Measurements from ENCODE around the gene MAPK13.
"Not testable (repeated sequence)": the region's sequence is repeated elsewhere in the genome, so short reads cannot be mapped to it uniquely, and the experiment has no call there.

MAPK13 gene

GRCh38 chr6:36129941-36130666 is at the start of gene MAPK13:
Gene MAPK13, plus strand, starts transcription at chr6:36130513. Its CDS starts 70 bp downstream, at chr6:36130583.
- in situ Hi-C loops (cut with MboI; ENCODE audit: low sequenced_read_pairs) = no loop called here

- in situ Hi-C loops (cut with MboI; ENCODE audit: low sequenced_read_pairs) = no loop called here
These were observed 48.0 kb upstream of the MAPK13 start for GRCh38 chr6:36082318-36082717.

GRCh38 chr6:36083446-36083845 is 46.9 kb upstream of the MAPK13 start:
- in situ Hi-C loops (cut with MboI; ENCODE audit: low sequenced_read_pairs) = no loop called here

- in situ Hi-C loops (cut with MboI; ENCODE audit: low sequenced_read_pairs) = not testable (repeated sequence)
These were observed 42.1 kb upstream of the MAPK13 start for GRCh38 chr6:36088204-36088603.

- in situ Hi-C loops (cut with MboI; ENCODE audit: low sequenced_read_pairs) = no loop called here
These were observed 41.3 kb upstream of the MAPK13 start for GRCh38 chr6:36089048-36089447.

GRCh38 chr6:36094238-36094637 is 36.1 kb upstream of the MAPK13 start:
- in situ Hi-C loops (cut with MboI; ENCODE audit: low sequenced_read_pairs) = no loop called here

GRCh38 chr6:36094753-36095496 is 35.4 kb upstream of the MAPK13 start:
- in situ Hi-C loops (cut with MboI; ENCODE audit: low sequenced_read_pairs) = no loop called here

GRCh38 chr6:36095497-36096391 is 34.6 kb upstream of the MAPK13 start:
- in situ Hi-C loops (cut with MboI; ENCODE audit: low sequenced_read_pairs) = no loop called here

GRCh38 chr6:36098253-36098919 is 31.9 kb upstream of the MAPK13 start:
- in situ Hi-C loops (cut with MboI; ENCODE audit: low sequenced_read_pairs) = no loop called here

- in situ Hi-C loops (cut with MboI; ENCODE audit: low sequenced_read_pairs) = no loop called here
These were observed 31.2 kb upstream of the MAPK13 start for GRCh38 chr6:36098920-36099647.

GRCh38 chr6:36099869-36100483 is 30.3 kb upstream of the MAPK13 start:
- in situ Hi-C loops (cut with MboI; ENCODE audit: low sequenced_read_pairs) = no loop called here

GRCh38 chr6:36101691-36102090 is 28.6 kb upstream of the MAPK13 start:
- in situ Hi-C loops (cut with MboI; ENCODE audit: low sequenced_read_pairs) = no loop called here

- in situ Hi-C loops (cut with MboI; ENCODE audit: low sequenced_read_pairs) = no loop called here
These were observed 27.5 kb upstream of the MAPK13 start for GRCh38 chr6:36102853-36103252.

GRCh38 chr6:36104836-36105235 is 25.5 kb upstream of the MAPK13 start:
- in situ Hi-C loops (cut with MboI; ENCODE audit: low sequenced_read_pairs) = no loop called here

GRCh38 chr6:36109092-36109491 is 21.2 kb upstream of the MAPK13 start:
- in situ Hi-C loops (cut with MboI; ENCODE audit: low sequenced_read_pairs) = no loop called here

- in situ Hi-C loops (cut with MboI; ENCODE audit: low sequenced_read_pairs) = no loop called here
These were observed 20.3 kb upstream of the MAPK13 start for GRCh38 chr6:36110050-36110449.

- in situ Hi-C loops (cut with MboI; ENCODE audit: low sequenced_read_pairs) = no loop called here
These were observed 19.4 kb upstream of the MAPK13 start for GRCh38 chr6:36110863-36111262.

GRCh38 chr6:36111526-36111925 is 18.8 kb upstream of the MAPK13 start:
- in situ Hi-C loops (cut with MboI; ENCODE audit: low sequenced_read_pairs) = no loop called here

- in situ Hi-C loops (cut with MboI; ENCODE audit: low sequenced_read_pairs) = no loop called here
These were observed 17.3 kb upstream of the MAPK13 start for GRCh38 chr6:36113049-36113448.

- in situ Hi-C loops (cut with MboI; ENCODE audit: low sequenced_read_pairs) = no loop called here
These were observed 16.6 kb upstream of the MAPK13 start for GRCh38 chr6:36113703-36114102.
